WI38 (cell line): ENCODE data around the gene EFNA1.

Experiments used
- H3K4me3 ChIP-seq: 2 replicates; pipeline ENCODE4 v1.5.1; 2011; ENCODE audit warnings: low read depth, mild to moderate bottlenecking, control low read depth, low read length
- TF ChIP-seq, protein P1 (sequence below): IDR thresholded peaks from 2 replicates; pipeline ENCODE4 v1.5.1; 2012; ENCODE audit warnings: low read depth, mild to moderate bottlenecking, control low read depth, low read length

The EFNA1 gene

DNA sequence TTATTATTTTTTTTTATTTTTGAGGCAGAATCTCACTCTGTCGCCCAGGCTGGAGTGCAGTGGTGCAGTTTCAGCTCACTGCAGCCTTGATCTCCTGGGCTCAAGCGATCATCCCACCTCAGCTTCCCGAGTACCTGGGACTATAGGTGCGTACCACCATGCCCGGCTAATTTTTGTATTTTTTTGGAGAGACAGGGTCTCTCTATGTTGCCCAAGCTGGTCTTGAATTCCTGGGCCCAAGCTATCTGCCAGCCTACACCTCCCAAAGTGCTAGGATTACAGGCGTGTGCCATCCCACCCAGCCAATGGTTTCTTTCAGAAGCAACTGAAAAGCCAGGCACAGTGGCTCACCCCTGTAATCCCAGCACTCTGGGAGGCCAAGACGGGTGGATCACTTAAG, 43.1 kb downstream of the EFNA1 start:
- TF ChIP-seq, protein P1, sequence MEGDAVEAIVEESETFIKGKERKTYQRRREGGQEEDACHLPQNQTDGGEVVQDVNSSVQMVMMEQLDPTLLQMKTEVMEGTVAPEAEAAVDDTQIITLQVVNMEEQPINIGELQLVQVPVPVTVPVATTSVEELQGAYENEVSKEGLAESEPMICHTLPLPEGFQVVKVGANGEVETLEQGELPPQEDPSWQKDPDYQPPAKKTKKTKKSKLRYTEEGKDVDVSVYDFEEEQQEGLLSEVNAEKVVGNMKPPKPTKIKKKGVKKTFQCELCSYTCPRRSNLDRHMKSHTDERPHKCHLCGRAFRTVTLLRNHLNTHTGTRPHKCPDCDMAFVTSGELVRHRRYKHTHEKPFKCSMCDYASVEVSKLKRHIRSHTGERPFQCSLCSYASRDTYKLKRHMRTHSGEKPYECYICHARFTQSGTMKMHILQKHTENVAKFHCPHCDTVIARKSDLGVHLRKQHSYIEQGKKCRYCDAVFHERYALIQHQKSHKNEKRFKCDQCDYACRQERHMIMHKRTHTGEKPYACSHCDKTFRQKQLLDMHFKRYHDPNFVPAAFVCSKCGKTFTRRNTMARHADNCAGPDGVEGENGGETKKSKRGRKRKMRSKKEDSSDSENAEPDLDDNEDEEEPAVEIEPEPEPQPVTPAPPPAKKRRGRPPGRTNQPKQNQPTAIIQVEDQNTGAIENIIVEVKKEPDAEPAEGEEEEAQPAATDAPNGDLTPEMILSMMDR = no peak
- H3K4me3 ChIP-seq = no peak overlapping the region

DNA sequence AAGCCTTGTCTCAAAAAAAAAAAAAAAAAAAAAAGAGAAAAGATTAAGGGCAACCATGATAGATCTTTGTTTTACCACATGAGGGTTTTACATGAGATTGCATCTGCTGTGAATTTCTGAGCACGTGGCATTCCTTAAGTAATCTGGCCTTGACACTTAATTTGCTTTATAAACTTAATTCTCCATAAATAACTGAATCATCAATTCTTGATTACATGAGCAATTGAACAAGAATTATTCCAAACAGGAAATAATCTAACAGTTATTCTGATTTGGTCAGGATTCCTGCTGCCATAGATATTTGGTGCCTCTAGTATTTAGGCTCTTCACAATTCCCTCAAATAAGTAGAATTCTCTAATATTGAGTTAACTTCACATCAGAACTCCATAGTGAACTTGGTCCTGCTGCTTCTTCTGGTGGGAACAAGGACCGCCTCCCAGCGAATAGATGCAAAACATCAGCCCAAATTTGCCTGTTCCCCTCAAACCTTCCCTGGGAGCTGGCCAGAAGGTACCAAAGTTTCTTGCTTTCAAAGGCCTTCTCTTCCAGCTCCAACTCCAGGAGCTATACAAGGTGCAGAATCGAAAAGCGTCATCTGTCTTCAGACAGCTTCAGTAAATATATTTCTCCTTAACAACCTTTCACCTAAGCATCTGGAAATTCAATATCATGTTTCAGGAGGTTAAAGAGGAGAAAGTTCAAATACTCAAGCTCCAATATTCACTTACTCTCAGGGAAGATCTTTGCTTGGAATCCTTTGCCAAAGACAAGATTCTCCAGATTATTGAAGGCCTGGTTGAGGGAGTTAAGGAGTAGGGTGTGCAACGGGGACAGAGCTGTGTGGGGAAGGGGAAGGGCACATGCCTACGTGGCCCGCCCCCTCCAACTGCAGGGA, 44.4 kb downstream of the EFNA1 start:
- TF ChIP-seq, protein P1 = no peak
- peak overlapping the region; percentile 76 for H3K4me3 ChIP-seq

DNA sequence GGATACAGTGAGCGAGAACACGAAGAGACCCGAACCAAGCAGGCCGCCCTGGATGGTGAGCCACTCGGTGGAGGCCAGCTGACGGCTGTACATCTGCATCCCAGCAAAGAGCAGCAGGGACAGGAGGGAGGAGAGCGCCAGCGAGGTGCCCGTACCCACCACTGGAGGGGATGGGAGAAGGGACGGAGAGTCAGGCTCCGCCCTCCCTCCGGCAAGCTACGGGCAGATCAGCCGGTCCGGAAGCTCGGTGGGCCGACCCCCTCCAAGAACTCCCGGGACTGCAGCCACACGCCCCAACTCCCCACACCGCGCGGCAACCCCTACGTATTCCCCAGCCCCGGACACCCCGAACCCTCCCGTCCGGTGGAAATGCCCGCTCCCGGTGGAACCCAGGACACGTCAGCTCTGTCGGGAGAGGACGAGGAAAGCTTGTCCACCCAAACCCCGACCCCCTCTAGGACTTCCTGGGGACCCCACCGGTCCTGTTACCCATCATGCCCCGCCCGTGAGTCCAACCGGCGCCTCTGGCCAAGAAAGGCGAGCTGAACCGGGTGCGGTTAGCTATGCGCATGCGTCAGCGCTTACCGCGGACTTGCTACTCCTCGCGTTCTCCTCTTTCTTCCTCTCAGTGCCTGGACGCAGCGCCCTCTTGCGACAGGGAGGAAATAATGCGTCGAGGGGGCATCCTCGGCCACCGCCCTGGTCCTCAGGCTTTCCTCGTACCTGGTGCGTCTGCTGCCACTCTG, 45.2 kb downstream of the EFNA1 start, which contains the start of gene KRTCAP2:
TSS of gene KRTCAP2 (minus strand) at position 573 of the 746 bp plus-strand sequence. CDS start at position 493, 80 bp downstream.
- peak within 1 kb of the TSS; percentile 76 for H3K4me3 ChIP-seq
- TF ChIP-seq, protein P1 = peak; percentile 86

DNA sequence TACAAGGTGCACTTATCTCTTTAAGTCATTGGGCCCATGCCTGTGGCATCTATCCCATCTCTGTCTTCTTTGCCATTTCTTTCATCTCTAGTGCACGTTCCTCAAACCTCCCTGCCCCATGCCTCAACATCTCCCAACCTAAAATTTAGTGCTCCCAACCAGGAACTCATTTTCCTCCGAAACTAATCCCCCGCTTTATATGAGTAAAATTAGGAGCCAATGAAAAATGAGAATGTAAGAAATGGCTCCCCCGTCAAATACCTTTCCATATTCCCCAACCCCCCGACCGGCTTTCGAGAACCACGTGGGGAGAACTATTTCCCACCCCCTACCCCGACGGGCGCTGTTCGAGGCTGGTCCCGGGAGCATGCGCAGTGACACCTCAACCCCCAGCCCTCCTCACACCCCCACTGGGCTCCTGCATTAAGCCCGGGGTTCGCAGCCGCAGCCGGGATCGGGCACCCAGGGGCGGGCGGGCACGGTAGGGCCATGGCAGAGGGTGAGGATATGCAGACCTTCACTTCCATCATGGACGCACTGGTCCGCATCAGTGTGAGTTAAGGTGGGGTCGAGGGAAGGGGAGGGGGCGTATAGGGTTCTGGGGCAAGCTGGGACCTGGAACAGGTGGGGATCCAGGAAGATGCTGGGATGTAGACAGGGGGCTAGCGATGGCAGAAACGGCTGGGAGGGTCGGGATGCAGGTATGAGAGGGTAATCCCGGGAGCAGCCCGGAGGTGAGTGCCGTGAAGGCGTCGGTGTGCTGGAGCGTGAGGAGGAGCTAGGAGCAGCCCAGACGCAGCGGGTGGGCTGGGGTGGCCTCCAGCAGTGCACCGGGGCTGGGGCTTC, 46.0 kb downstream of the EFNA1 start, which contains the start of gene TRIM46:
TSS of gene TRIM46 (plus strand) at position 372 of the 846 bp plus-strand sequence. CDS start at position 490, 118 bp downstream.
- H3K4me3 ChIP-seq = peak within 1 kb of the TSS; percentile 76
- TF ChIP-seq, protein P1 = no peak

DNA sequence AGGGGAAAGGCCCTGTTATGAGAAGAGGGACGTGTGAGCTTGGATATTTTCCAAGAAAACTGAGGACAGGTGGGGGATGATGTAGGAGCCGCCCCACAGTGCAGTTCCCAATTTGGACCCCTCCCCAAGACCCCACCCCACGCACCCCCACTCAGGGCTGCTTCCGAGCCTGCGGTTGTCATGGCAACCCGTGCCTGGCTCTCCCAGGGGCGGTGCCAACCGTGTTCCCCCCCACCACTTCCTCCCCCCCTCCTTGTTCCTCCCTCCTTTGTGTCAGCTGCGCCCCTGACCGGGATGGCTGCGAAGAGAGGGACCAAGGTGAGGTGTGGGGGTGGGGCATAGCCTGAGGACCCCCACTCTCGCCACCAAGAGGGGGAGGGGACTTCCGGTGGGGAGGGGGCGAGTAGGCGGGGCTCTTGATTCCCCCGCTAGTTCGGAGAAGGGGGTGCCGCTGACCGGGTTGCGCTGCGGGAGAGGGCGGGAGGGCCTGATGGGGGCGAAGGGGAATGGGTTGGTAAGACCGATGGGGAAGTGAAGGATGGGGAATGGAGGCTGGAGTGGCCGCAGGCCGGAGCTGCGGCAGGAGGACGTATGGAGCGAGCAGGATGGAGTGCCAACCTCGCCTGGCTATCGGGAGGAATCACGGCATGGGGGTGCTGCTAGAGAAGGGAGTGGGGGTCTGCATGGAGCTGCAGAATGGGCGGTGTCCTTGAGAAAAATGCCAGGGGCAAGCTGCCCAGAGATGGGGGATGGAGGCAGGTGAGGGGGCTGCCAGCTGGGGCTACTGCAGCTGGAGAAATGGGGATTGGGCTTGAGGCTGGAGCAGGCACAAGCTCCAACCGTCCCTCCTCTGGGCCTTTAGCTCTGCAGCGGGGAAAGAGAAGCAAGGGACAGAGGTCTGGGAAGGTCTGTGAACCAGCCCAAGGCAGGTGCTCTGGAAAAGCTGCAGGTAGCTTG, 46.9 kb downstream of the EFNA1 start:
- H3K4me3 ChIP-seq = peak overlapping the region; percentile 76
- TF ChIP-seq, protein P1 = no peak
